Nucleus accumbens (tissue), 56 donors: ENCODE data around the gene SPINDOC.
A peak's percentile ranks its signal among the peaks of the same experiment; 100 is the strongest.
"Not testable (repeated sequence)": the region's sequence is repeated elsewhere in the genome, so short reads cannot be mapped to it uniquely, and the experiment has no call there.

Source experiments
- DNase-seq, 56 donors: peaks; one replicate each; lab custom pipeline; 2025; lab: John Stamatoyannopoulos, UW

Gene SPINDOC, protein sequence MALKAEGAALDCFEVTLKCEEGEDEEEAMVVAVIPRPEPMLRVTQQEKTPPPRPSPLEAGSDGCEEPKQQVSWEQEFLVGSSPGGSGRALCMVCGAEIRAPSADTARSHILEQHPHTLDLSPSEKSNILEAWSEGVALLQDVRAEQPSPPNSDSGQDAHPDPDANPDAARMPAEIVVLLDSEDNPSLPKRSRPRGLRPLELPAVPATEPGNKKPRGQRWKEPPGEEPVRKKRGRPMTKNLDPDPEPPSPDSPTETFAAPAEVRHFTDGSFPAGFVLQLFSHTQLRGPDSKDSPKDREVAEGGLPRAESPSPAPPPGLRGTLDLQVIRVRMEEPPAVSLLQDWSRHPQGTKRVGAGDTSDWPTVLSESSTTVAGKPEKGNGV

GRCh38 chr11:63813035-63813562 is at the start of gene SPINDOC:
Gene SPINDOC, plus strand, starts transcription at chr11:63813456. Its CDS starts 231 bp downstream, at chr11:63813687.
- peak in 54 of 56 donors; percentile 28 to 90 (median 71) for DNase-seq

DNA sequence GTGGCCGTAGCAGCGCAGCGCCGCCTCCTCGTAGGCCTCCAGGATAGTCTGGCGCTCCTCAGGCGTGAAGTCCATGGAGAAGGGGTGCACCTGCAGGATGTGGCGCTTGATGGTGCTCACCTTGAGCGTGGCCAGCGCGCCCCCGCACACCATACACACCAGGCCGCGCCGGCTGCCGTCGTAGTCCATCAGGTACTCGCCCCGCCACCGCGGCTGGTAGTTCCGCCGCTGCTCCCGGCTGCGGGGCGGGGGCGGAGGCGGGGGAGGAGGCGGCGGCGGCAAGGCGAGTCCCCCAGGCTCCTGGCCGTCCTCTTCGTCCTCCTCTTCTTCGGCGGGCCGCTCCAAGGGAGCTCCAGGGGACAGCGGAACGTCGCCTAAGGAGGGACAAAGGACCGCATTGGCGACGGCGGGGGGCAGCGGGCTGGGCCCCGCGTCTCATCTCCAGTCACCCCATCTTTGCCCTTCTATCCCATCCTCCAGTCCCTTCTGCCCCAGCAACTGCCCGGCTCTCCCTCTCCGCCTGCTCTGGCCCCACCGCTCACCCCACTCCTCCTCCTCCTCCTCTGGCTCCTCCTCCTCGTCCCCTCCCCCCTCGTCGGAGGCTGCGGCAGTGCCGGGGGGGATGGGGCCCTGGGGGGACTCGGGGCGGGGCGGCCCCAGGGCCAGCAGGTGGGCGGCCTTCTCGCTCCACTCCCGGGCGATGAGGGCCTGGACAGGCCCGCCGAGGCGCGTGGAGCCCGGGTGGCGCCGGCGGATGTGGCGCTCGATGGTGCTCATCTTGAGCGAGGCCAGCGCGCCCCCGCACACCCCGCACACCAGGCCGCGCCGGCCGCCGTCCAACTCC is 49.5 kb upstream of the SPINDOC start:
- peak in 18 of 56 donors; percentile 5 to 63 (median 34) for DNase-seq

DNA sequence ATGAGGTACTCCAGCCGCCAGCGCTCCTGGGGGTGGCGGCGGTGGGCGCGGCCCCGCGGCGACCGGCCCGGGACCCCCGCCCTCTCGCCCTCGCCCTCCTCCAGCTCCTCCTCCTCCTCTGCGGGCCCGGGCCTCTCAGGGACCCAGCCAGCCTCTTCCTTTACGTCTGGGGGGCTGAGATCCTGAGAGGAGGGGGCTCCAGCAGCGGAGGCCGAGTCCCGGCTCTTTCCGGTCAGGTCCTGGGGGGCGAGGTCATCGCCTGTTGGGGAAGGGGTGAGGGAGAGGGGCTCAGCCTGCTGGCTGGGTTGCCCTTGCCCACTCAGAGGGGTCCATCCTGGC is 48.9 kb upstream of the SPINDOC start:
- no peak for DNase-seq

GRCh38 chr11:63764679-63765647 is 48.3 kb upstream of the SPINDOC start:
- peak in 1 of 56 donors; percentile 1 for DNase-seq

GRCh38 chr11:63765688-63766241 is 47.5 kb upstream of the SPINDOC start:
- no peak for DNase-seq

DNA sequence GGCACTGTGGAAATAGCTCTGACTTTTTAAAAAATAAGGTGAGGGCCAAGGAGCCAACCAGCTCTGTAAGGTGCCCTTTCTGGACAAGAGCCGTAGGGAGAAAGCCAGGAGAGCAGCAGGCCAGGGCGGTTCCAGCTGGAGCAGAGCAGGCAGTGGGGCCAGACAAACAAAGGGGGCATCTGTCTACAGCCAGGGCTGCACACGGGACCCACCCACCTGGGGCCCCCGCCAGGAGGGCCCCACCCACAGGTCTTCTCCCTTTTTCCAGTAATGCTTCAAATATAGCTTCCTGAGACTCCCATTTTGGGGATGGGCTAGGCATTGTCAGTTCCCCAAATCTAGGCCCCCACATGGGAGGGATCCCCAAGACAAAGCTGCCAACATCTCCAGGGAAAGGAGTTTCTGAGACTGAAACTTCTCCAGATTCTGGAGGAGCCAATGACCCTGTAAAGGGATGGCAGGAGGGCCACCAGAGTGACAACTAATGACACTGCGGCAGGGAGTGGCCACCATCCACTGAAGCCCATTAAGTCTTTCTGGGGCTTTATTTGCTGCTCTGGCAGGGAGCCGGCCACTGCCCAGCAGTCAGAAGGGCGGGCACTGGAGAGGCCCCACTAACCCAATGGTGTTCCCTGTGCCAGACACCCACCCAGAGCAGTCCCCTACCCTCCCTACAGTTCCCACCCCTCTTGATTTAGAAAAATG is 46.6 kb upstream of the SPINDOC start:
- DNase-seq, result peak in 5 of 56 donors; percentile 6 to 25 (median 17)

GRCh38 chr11:63767267-63767564 is 46.0 kb upstream of the SPINDOC start:
- peak in 1 of 56 donors; percentile 27 for DNase-seq

GRCh38 chr11:63767565-63768236 is 45.6 kb upstream of the SPINDOC start:
- DNase-seq, result peak in 36 of 56 donors; percentile 18 to 68 (median 44)

- peak in 29 of 56 donors; percentile 16 to 75 (median 44) for DNase-seq
Observed at GRCh38 chr11:63768237-63769041, 44.8 kb upstream of the SPINDOC start, which contains the start of gene ZFTA. Gene ZFTA, minus strand, starts transcription at chr11:63768775. Its CDS starts 153 bp downstream, at chr11:63768622.

DNA sequence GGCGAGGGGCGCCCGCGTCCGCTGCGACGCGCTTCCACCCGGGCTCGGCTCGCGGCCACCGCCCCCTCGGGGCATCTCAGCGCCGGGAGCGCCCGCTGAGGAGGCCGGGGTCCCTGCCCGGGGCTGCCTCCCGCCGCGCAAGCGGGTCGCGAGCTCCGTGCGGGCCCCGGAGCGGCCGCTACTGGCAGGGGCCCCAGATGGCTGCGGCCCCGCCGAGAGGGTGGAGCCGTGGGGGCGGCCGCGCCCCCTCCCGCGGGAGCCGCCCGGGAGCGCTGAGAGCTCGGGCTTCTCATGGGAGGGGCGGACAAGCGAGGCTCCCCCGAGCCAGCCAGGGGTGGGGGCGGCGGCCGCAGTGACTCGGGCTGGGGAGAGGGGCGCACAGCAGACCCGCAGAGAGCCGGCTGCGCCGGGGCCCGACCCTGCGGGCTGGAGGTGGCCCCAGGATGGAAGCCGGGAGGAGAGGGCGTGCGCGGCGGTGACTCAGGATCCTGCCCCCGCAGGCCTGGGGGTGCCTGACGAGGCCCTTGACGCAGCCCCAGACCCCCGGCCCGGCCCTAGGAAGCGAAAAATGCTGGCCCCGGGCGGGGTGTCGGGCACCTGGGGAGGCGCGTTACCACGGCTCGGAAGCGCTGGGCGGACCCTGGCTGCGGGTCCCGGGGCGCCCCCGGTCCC is 44.1 kb upstream of the SPINDOC start:
- DNase-seq, result peak in 9 of 56 donors; percentile 8 to 68 (median 35)

DNA sequence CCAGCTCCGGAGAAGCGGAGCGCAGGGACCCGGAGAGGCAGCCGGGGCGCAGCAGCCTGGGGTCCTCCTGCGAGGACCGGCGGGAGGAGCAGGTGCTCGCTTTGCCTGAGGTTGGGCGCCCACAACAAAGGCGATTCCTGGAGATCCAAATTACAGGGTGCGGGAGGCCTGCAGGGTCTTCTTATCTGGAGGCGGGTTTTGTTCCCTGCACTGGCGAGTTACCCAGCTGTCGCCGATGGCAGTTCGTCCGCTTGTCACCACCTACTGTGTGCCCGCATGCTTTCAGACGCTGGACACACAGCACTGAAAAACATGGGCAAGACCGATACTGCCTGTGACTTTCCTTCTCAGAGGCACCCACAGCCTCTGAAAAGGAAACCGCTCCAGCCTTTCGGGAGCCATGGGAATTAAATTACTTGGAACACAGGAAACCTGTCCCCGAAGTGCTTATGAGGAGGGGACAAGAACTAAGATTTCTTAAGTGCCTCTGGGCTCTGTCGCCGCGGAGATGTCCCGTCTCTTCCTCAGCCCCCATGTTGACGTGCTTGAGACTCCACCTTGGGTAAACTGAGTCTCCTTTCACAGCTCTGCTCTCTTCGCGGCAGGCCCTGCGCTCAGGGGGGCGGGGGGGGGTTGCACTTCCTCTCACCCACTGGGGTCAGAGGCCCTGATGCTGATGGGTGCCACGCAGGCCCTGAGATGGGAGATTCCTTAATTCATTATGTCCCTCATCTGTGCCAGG is 43.4 kb upstream of the SPINDOC start:
- peak in 3 of 56 donors; percentile 8 to 53 (median 13) for DNase-seq

DNA sequence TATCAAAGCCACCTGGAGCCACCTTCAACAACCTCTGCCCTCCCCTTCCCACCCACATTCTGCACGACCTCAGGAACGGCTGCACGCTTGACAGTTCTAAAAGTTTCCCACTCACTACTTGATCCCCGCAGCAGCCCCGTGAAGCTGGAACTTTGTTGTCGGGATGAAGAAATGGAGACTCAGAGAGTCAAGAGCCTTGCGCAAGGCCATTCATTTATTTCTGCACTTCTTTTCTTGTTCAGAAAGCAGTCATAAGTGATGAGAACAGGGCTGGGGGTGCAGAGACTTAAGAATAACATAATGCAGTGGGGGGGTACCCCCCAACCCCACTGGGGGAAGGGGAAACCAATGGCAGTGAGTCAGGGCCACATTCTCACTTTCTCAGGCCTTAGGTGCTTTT is 42.5 kb upstream of the SPINDOC start:
- no peak for DNase-seq

DNA sequence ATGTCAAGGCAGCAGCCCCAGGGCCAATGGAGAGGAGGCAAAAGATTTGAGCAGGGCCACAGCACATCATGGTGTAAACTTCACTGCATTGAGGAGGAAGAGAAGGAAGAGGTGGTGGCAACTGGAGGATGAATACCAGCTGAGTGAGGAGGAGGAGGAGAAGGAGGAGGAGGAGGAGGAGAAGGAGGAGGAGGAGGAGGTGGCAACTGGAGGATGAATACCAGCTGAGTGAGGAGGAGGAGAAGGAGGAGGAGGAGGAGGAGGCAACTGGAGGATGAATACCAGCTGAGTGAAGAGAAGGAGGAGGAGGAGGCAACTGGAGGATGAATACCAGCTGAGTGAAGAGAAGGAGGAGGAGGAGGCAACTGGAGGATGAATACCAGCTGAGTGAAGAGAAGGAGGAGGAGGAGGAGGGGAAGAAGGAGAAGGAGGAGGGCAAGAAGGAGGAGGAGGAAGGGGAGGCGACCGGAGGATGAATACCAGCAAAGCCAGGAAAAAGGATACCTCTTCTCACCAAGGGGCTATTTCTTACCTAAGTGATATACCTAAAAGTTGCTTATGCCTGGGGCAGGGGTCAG is 41.4 kb upstream of the SPINDOC start:
- DNase-seq, result not testable (repeated sequence)

GRCh38 chr11:63775191-63775590 is 38.1 kb upstream of the SPINDOC start:
- no peak for DNase-seq

- no peak for DNase-seq
Observed at GRCh38 chr11:63779039-63779438, 34.2 kb upstream of the SPINDOC start.

GRCh38 chr11:63782749-63783148 is 30.5 kb upstream of the SPINDOC start:
- no peak for DNase-seq
